ENCODE data around the gene KIAA2012.

KIAA2012 gene

DNA sequence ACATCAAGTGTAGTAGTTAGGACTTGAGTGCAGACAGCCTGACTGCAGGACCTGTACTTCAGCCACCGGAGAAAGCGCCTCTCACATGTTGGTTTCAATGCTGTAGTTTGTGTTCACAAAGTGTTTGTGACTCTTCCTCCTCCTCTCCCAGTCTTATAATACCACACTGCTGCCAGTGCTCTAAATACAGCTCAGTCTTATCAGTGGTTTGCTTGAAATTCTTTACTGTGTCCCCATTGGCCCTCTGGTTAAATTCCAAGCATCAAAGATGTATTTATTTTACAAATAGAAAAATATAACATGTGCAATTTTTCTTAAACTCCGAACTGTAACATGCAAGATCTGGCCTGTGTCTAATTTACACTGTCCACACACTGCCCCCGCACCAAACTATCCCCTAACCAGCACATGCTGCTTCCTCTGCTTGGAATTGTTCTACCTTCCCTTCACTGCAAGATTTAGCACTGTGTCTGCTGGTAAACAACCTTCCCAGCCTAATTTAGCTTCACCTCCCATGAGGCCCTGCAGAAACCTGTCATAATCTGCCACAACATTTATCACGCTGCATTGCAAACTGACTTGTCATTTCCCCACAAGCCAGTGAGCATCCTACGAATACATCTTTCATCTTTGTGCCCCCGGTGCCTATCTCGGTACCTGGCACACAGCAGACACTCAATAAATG, 88.2 kb downstream of the KIAA2012 start:
- TF ChIP-seq, protein P1, sequence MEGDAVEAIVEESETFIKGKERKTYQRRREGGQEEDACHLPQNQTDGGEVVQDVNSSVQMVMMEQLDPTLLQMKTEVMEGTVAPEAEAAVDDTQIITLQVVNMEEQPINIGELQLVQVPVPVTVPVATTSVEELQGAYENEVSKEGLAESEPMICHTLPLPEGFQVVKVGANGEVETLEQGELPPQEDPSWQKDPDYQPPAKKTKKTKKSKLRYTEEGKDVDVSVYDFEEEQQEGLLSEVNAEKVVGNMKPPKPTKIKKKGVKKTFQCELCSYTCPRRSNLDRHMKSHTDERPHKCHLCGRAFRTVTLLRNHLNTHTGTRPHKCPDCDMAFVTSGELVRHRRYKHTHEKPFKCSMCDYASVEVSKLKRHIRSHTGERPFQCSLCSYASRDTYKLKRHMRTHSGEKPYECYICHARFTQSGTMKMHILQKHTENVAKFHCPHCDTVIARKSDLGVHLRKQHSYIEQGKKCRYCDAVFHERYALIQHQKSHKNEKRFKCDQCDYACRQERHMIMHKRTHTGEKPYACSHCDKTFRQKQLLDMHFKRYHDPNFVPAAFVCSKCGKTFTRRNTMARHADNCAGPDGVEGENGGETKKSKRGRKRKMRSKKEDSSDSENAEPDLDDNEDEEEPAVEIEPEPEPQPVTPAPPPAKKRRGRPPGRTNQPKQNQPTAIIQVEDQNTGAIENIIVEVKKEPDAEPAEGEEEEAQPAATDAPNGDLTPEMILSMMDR (IDR thresholded peaks at IDR 0.05; ENCODE audit: low read depth, low read length) = no peak
- no peak overlapping the region for H3K4me3 ChIP-seq (replicated peaks in 1 of 2; ENCODE audit: low read depth in 2 of 2, low read length in 2 of 2)
- no peak for DNase-seq (ENCODE audit: low read depth in 2 of 2)

DNA sequence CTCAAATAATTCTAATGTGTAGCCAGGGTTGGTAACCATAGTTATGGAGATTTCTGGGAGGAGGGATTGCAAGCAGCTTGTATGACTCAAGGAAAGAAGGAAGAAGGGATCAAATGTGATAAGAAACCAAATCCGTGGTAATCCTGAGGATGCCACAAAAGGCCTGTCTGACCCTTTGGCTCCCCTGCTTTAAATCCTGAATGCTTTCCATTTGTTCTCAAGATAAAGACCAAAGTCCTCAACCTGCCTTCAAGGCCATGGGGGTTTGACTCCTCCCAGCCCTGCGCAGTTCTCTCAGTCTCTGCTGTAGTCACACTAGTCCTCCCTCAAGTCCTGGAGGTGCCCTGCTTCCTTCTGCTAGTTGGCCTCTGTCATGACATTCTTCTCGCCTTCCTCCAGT, 91.4 kb downstream of the KIAA2012 start:
- DNase-seq (ENCODE audit: low read depth in 2 of 2) = no peak
- TF ChIP-seq, protein P1 (IDR thresholded peaks at IDR 0.05; ENCODE audit: low read depth, low read length) = no peak
- no peak overlapping the region for H3K4me3 ChIP-seq (replicated peaks in 1 of 2; ENCODE audit: low read depth in 2 of 2, low read length in 2 of 2)

DNA sequence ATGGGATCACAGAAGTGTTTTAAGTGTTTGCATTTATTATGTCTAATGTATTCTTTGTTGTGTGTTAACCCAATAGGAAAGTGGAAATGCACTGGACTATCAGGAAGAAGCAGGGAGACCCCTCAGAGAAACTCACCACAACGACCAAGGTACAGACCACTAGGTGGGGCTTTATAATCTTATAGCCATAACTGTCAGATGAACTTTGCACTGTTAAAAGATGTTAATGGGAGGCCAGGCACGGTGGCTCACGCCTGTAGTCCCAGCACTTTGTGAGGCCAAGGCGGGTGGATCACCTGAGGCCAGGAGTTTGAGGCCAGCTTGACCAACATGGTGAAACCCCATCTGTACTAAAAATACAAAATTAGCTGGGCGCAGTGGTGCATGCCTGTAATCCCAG, 92.2 kb downstream of the KIAA2012 start:
- no peak overlapping the region for H3K4me3 ChIP-seq (replicated peaks in 1 of 2; ENCODE audit: low read depth in 2 of 2, low read length in 2 of 2)
- TF ChIP-seq, protein P1 (IDR thresholded peaks at IDR 0.05; ENCODE audit: low read depth, low read length) = no peak
- DNase-seq (ENCODE audit: low read depth in 2 of 2) = no peak

DNA sequence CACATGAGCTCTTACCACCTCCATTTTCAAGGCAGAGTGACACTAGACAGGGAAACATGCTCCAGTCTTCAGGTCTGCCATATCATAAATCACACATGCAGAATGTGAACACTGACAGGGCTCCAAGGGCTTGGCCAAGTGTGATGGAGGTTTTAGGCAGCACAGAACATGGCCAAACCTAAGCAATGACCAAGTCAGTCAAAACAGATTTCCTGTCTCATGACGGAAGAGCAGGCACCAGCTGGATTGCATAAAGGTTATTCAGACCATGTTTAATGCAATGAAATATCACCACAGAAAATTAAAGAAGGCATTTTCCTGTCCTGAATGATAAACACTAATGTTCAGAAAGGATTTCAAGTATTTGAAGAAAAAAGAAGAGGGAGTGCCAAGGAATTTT, 92.9 kb downstream of the KIAA2012 start:
- TF ChIP-seq, protein P1 (IDR thresholded peaks at IDR 0.05; ENCODE audit: low read depth, low read length) = no peak
- DNase-seq (ENCODE audit: low read depth in 2 of 2) = no peak
- H3K4me3 ChIP-seq (replicated peaks in 1 of 2; ENCODE audit: low read depth in 2 of 2, low read length in 2 of 2) = no peak overlapping the region

DNA sequence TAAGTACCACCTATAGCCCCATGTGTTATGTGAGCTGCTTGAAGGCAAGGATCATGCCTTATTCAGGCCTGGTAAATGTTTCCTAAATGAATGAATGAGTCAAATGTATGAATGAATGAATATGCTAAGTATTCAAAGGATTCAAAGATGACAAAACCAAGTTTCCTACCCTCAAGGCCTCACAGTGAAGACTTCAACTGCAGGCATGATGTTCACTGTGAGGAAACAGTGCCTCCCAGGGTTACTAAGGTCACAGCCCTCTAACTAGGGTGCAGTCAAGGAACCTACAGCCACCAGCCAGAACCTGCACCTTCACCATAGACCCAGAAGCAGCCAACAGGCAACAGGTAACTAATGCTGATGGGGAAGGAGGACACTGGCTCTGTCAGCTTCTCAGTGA, 96.1 kb downstream of the KIAA2012 start:
- TF ChIP-seq, protein P1 (IDR thresholded peaks at IDR 0.05; ENCODE audit: low read depth, low read length) = no peak
- no peak for DNase-seq (ENCODE audit: low read depth in 2 of 2)
- H3K4me3 ChIP-seq (replicated peaks in 1 of 2; ENCODE audit: low read depth in 2 of 2, low read length in 2 of 2) = no peak overlapping the region

DNA sequence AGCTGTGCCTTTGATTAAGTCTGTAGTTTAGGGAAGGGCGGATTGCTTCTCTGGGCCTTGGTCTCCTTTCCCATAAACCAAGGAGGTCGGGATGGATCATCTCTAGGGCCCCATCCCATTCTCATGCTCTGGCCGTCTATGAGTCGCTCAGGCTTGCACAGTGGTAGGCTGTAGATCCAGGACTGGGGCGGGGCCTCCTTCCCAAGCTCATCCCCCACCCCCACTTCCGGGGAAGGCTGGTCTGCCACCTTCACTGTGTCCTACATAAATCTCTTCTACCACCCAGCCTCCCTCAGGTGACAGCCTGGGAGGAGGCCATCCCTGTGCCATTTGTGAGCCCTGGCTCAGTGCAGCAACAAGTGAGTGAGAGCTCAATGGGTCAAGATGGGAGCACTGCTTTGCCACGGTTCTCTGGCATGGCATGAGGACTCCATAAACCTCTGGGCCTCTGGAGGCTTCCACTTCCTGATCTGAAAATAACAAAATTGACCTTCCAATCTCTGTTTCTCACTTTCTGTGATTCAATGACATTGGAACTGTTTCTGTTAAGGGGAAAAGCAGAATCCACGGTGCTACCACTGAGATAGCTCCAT, 96.9 kb downstream of the KIAA2012 start:
- no peak overlapping the region for H3K4me3 ChIP-seq (replicated peaks in 1 of 2; ENCODE audit: low read depth in 2 of 2, low read length in 2 of 2)
- no peak for DNase-seq (ENCODE audit: low read depth in 2 of 2)
- TF ChIP-seq, protein P1 (IDR thresholded peaks at IDR 0.05; ENCODE audit: low read depth, low read length) = no peak

Measured in cardiac fibroblast (primary cell).